ENCODE measurements around the gene TMEM59L. TPM values are rescaled to one million over a fixed set of nuclear protein-coding genes. Genes with fewer than 3 reads are reported as not detected.
A peak's percentile ranks its signal among the peaks of the same experiment; 100 is the strongest.

Gene TMEM59L
- total and polyA plus RNA-seq, 9 donors = 3.9 to 23.6 (median 14.9) TPM

GRCh38 chr19:18657590-18658365 lies 45.1 kb downstream of the TMEM59L start:
- H3K4me3 ChIP-seq (ENCODE audit: low read length) = no peak overlapping the region
- WGBS (ENCODE audit: insufficient coverage) = 34% methylated on average over 17 of the region's 20 CpGs
- no peaks in the 10 kb centered on the region for H3K9me3 ChIP-seq (replicated peaks; ENCODE audit: control insufficient read depth, low read depth, low read length)
- DNase-seq = peak; percentile 81
- H3K4me1 ChIP-seq (ENCODE audit: control insufficient read depth, insufficient read depth, low read length) = peaks cover 47% of the 10 kb centered on the region
- peak overlapping the region; percentile 7 for H3K27ac ChIP-seq (ENCODE audit: low read length)
- H3K27me3 ChIP-seq (ENCODE audit: control insufficient read depth, insufficient read depth, low read length) = no peaks in the 10 kb centered on the region
- H3K36me3 ChIP-seq (ENCODE audit: control insufficient read depth, insufficient read depth, low read length) = no peaks in the 10 kb centered on the region

DNA sequence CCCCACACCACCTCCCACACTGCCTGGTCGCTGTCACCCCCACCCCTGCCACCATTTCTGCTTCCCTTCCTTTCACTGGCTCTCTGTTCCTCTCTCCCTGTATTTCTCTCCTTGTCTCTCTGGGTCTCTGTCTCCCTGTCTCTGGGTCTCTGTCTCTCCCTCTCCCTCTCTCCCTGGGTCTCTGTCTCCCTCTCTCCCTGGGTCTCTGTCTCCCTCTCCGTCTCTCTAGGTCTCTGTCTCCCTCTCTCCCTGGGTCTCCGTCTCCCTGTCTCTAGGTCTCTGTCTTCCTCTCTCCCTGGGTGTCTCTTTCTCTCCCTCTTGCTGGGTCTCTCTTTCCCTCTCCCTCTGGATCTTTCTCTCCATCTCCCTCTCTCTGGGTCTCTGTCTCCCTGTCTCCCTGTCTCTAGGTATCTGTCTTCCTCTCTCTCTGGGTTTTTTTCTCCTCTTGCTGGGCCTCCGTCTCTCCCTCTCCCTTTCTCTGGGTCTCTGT lies 45.7 kb downstream of the TMEM59L start:
- no peak overlapping the region for H3K4me3 ChIP-seq (ENCODE audit: low read length)
- no peaks in the 10 kb centered on the region for H3K27me3 ChIP-seq (ENCODE audit: control insufficient read depth, insufficient read depth, low read length)
- no peaks in the 10 kb centered on the region for H3K9me3 ChIP-seq (replicated peaks; ENCODE audit: control insufficient read depth, low read depth, low read length)
- peaks cover 53% of the 10 kb centered on the region for H3K4me1 ChIP-seq (ENCODE audit: control insufficient read depth, insufficient read depth, low read length)
- no peak for DNase-seq
- H3K36me3 ChIP-seq (ENCODE audit: control insufficient read depth, insufficient read depth, low read length) = no peaks in the 10 kb centered on the region
- H3K27ac ChIP-seq (ENCODE audit: low read length) = peak overlapping the region; percentile 56
- WGBS (ENCODE audit: insufficient coverage) = 70% methylated on average over 4 of the region's 4 CpGs

DNA sequence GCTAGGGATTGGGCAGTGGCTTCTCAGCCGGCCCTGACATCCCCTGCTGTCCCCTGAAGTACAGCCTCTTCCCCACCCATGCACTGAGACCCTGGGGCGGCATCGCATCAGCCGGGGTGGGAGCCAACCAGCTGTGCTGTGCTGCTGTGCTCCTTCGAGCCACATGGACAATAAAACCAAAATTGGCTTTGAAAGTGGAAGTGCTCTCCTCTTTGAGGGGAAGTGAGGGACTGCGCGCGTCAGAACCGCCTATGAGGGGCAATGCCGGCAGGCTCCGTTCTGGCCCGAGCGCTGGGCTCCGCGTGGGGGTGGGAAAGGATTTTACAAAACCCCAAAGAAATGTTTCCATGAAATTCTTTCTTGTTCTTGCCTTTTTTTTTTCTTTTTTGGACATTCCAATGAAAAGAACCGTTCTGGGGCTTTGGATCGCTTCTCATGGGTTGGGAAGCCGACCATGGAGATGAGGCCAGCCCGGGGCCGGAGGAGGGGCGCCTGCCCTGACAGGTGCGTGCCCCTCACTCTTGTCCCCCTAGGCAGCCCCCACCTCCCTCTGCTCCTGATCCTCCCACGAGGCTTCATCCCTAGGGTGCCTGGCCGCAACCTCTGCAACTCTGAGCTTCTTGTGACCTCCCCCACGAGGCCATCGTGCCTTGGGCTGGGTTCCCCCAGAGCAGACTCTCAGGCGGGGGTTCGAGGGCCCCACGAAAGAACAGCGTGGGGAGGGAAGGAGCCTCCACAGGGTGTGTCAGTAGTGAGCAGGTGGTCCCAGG lies 46.8 kb downstream of the TMEM59L start:
- H3K4me1 ChIP-seq (ENCODE audit: control insufficient read depth, insufficient read depth, low read length) = peaks cover 58% of the 10 kb centered on the region
- H3K27me3 ChIP-seq (ENCODE audit: control insufficient read depth, insufficient read depth, low read length) = no peaks in the 10 kb centered on the region
- peak overlapping the region; percentile 56 for H3K27ac ChIP-seq (ENCODE audit: low read length)
- H3K36me3 ChIP-seq (ENCODE audit: control insufficient read depth, insufficient read depth, low read length) = no peaks in the 10 kb centered on the region
- peak overlapping the region; percentile 5 for H3K4me3 ChIP-seq (ENCODE audit: low read length)
- 32% methylated on average over 18 of the region's 30 CpGs for WGBS (ENCODE audit: insufficient coverage)
- no peaks in the 10 kb centered on the region for H3K9me3 ChIP-seq (replicated peaks; ENCODE audit: control insufficient read depth, low read depth, low read length)
- peak; percentile 92 for DNase-seq

- Histone ChIP-seq H3K27me3 (ENCODE audit: control insufficient read depth, insufficient read depth, low read length) (no peaks in the 10 kb centered on the region), H3K36me3 (ENCODE audit: control insufficient read depth, insufficient read depth, low read length) (peaks cover 1% of the 10 kb centered on the region), H3K4me3 (ENCODE audit: low read length) (no peak overlapping the region), H3K4me1 (ENCODE audit: control insufficient read depth, insufficient read depth, low read length) (peaks cover 58% of the 10 kb centered on the region), H3K9me3 (replicated peaks; ENCODE audit: control insufficient read depth, low read depth, low read length) (no peaks in the 10 kb centered on the region), H3K27ac (ENCODE audit: low read length) (peak overlapping the region; percentile 56)
- 75% methylated on average over 21 of the region's 37 CpGs for WGBS (ENCODE audit: insufficient coverage)
- DNase-seq = no peak
Observed at GRCh38 chr19:18660051-18660910, 47.6 kb downstream of the TMEM59L start.

GRCh38 chr19:18660939-18661670 lies 48.4 kb downstream of the TMEM59L start:
- Histone ChIP-seq H3K9me3 (replicated peaks; ENCODE audit: control insufficient read depth, low read depth, low read length) (no peaks in the 10 kb centered on the region), H3K4me3 (ENCODE audit: low read length) (no peak overlapping the region), H3K27ac (ENCODE audit: low read length) (no peak overlapping the region), H3K27me3 (ENCODE audit: control insufficient read depth, insufficient read depth, low read length) (no peaks in the 10 kb centered on the region), H3K4me1 (ENCODE audit: control insufficient read depth, insufficient read depth, low read length) (peaks cover 61% of the 10 kb centered on the region), H3K36me3 (ENCODE audit: control insufficient read depth, insufficient read depth, low read length) (peaks cover 7% of the 10 kb centered on the region)
- WGBS (ENCODE audit: insufficient coverage) = 84% methylated on average over 7 of the region's 10 CpGs
- DNase-seq = no peak

- Histone ChIP-seq H3K4me3 (ENCODE audit: low read length) (no peak overlapping the region), H3K9me3 (replicated peaks; ENCODE audit: control insufficient read depth, low read depth, low read length) (no peaks in the 10 kb centered on the region), H3K36me3 (ENCODE audit: control insufficient read depth, insufficient read depth, low read length) (peaks cover 12% of the 10 kb centered on the region), H3K4me1 (ENCODE audit: control insufficient read depth, insufficient read depth, low read length) (peaks cover 43% of the 10 kb centered on the region), H3K27me3 (ENCODE audit: control insufficient read depth, insufficient read depth, low read length) (no peaks in the 10 kb centered on the region), H3K27ac (ENCODE audit: low read length) (no peak overlapping the region)
- no peak for DNase-seq
- WGBS (ENCODE audit: insufficient coverage) = 75% methylated on average over 11 of the region's 15 CpGs
Observed at GRCh38 chr19:18662972-18663732, 50.5 kb downstream of the TMEM59L start.

- Histone ChIP-seq H3K27ac (ENCODE audit: low read length) (no peak overlapping the region), H3K9me3 (replicated peaks; ENCODE audit: control insufficient read depth, low read depth, low read length) (no peaks in the 10 kb centered on the region), H3K36me3 (ENCODE audit: control insufficient read depth, insufficient read depth, low read length) (peaks cover 21% of the 10 kb centered on the region), H3K4me3 (ENCODE audit: low read length) (no peak overlapping the region), H3K4me1 (ENCODE audit: control insufficient read depth, insufficient read depth, low read length) (peaks cover 34% of the 10 kb centered on the region), H3K27me3 (ENCODE audit: control insufficient read depth, insufficient read depth, low read length) (no peaks in the 10 kb centered on the region)
- DNase-seq = no peak
- 85% methylated on average over 12 of the region's 14 CpGs for WGBS (ENCODE audit: insufficient coverage)
Observed at GRCh38 chr19:18663940-18664530, 51.4 kb downstream of the TMEM59L start.

GRCh38 chr19:18665771-18666202 lies 53.1 kb downstream of the TMEM59L start:
- Histone ChIP-seq H3K36me3 (ENCODE audit: control insufficient read depth, insufficient read depth, low read length) (peaks cover 26% of the 10 kb centered on the region), H3K27me3 (ENCODE audit: control insufficient read depth, insufficient read depth, low read length) (no peaks in the 10 kb centered on the region), H3K4me1 (ENCODE audit: control insufficient read depth, insufficient read depth, low read length) (peaks cover 23% of the 10 kb centered on the region), H3K27ac (ENCODE audit: low read length) (no peak overlapping the region), H3K9me3 (replicated peaks; ENCODE audit: control insufficient read depth, low read depth, low read length) (no peaks in the 10 kb centered on the region), H3K4me3 (ENCODE audit: low read length) (no peak overlapping the region)
- DNase-seq = no peak
- WGBS (ENCODE audit: insufficient coverage) = 88% methylated on average over 20 of the region's 22 CpGs

Data from muscle of leg (tissue), 11 donors.